D721Med (cell line): ENCODE measurements around the gene OR8S1.
"Not testable (repeated sequence)": the region's sequence is repeated elsewhere in the genome, so short reads cannot be mapped to it uniquely, and the experiment has no call there.

ENCODE experiments used
- DNase-seq: peaks from one replicate; pipeline ENCODE4 v3.0.0; 2011; ENCODE audit warnings: low spot score; ENCODE audit not compliant: insufficient read length
- FAIRE-seq: peaks from 2 replicates; lab custom pipeline; 2011; peaks lifted over from hg19 to GRCh38; lab: Jason Lieb, UNC
- CTCF ChIP-seq: IDR thresholded peaks from 2 replicates; pipeline ENCODE4 v1.5.1; 2012; ENCODE audit warnings: mild to moderate bottlenecking, control low read depth; ENCODE audit not compliant: insufficient read depth; ENCODE audit errors: missing control alignments

The OR8S1 gene

GRCh38 chr12:48525332-48525731 is at the start of gene OR8S1:
OR8S1 (plus strand) TSS chr12:48525632; CDS start chr12:48525632, 0 bp downstream.
- DNase-seq, result no peak
- no peak for FAIRE-seq
- no peak for TF ChIP-seq CTCF

- TF ChIP-seq CTCF, result no peak
- FAIRE-seq (no peak), DNase-seq (no peak)
Observed at GRCh38 chr12:48482198-48482597, 43.2 kb upstream of the OR8S1 start, which contains the start of gene C12orf54. C12orf54 (plus strand) TSS chr12:48482498; CDS start chr12:48483297, 799 bp downstream.

GRCh38 chr12:48482930-48483329 is 42.5 kb upstream of the OR8S1 start:
- no peak for TF ChIP-seq CTCF
- DNase-seq (no peak), FAIRE-seq (no peak)

- no peak for TF ChIP-seq CTCF
- FAIRE-seq, result no peak
Observed at GRCh38 chr12:48486261-48486660, 39.2 kb upstream of the OR8S1 start.

GRCh38 chr12:48486679-48487078 is 38.8 kb upstream of the OR8S1 start:
- FAIRE-seq (no peak), DNase-seq (no peak)
- TF ChIP-seq CTCF, result no peak

More at GRCh38 chr12:48486261-48486660, 39.2 kb upstream of the OR8S1 start:
- DNase-seq, result no peak

- no peak for TF ChIP-seq CTCF
- FAIRE-seq (no peak), DNase-seq (no peak)
Observed at GRCh38 chr12:48489012-48489411, 36.4 kb upstream of the OR8S1 start.

GRCh38 chr12:48489456-48489855 is 36.0 kb upstream of the OR8S1 start:
- DNase-seq, FAIRE-seq: not testable (repeated sequence)

GRCh38 chr12:48500281-48500680 is 25.2 kb upstream of the OR8S1 start:
- not testable (repeated sequence) for DNase-seq, FAIRE-seq

- not testable (repeated sequence) for DNase-seq, FAIRE-seq
Observed at GRCh38 chr12:48506836-48507235, 18.6 kb upstream of the OR8S1 start.
